Cardiac muscle cell (in vitro differentiated cells and primary cell): ENCODE results near the gene DNALI1. TPM values are rescaled to one million over a fixed set of nuclear protein-coding genes. Genes with fewer than 3 reads are reported as not detected.
A peak's percentile ranks its signal among the peaks of the same experiment; 100 is the strongest.

Experiments used
- DNase-seq, 2 donors: peaks; one replicate each; pipeline versions ENCODE4 v3.0.0 to v3.0.0-alpha.2; 2010 to 2017; ENCODE audit warnings: low read depth in 1 of 2, low spot score in 1 of 2
- H3K27ac ChIP-seq: fragments of 200-600 bp; sonication (generic); 2 replicates; pipeline ENCODE4 v1.5.1; 2016
- H3K27me3 ChIP-seq: fragments of 200-600 bp; sonication (generic); 2 replicates; pipeline ENCODE4 v1.6.0; 2016; ENCODE audit warnings: control low read depth
- H3K36me3 ChIP-seq: fragments of 200-600 bp; sonication (generic); 2 replicates; pipeline ENCODE4 v1.5.1; 2016; ENCODE audit warnings: control low read depth
- H3K4me1 ChIP-seq: fragments of 200-600 bp; sonication (generic); 2 replicates; pipeline ENCODE4 v1.8.1; 2017; ENCODE audit warnings: low read depth, mild to moderate bottlenecking, mixed run types
- H3K4me3 ChIP-seq: fragments of 200-600 bp; sonication (generic); 2 replicates; pipeline ENCODE4 v1.5.1; 2016; ENCODE audit warnings: mild to moderate bottlenecking
- H3K9me3 ChIP-seq: fragments of 200-600 bp; sonication (generic); 2 replicates; pipeline ENCODE4 v1.5.1; 2017; ENCODE audit warnings: low read depth, mild to moderate bottlenecking, control low read depth
- polyA plus RNA-seq: library from polyadenylated mRNA; unstranded; fragments of >200 nt; fragmentation: Nextera tagmentation; extraction: Ambion mirVana; gene quantifications from 2 replicates; pipeline ENCODE4 v1.2.1, GENCODE V29; 2016
- total RNA-seq: library from RNA; depleted of rRNA; stranded (reverse); fragments of >200 nt; gene quantifications from 2 replicates; pipeline ENCODE4 v1.2.3, GENCODE V29; 2016
- TF ChIP-seq, protein P1 (sequence below): IDR thresholded peaks from 2 replicates; pipeline ENCODE4 v1.5.1; 2012; ENCODE audit warnings: low read depth, mild to moderate bottlenecking, low read length

Gene DNALI1
- total and polyA plus RNA-seq, 2 experiments from 2014 or later = 17.8 to 43.2 TPM

- DNase-seq = no peak
- Histone ChIP-seq H3K27me3 (no peaks in the 10 kb centered on the region), H3K4me3 (no peak overlapping the region), H3K4me1 (no peaks in the 10 kb centered on the region), H3K9me3 (no peaks in the 10 kb centered on the region), H3K27ac (peak overlapping the region; percentile 26), H3K36me3 (peaks cover 60% of the 10 kb centered on the region)
- TF ChIP-seq, protein P1, sequence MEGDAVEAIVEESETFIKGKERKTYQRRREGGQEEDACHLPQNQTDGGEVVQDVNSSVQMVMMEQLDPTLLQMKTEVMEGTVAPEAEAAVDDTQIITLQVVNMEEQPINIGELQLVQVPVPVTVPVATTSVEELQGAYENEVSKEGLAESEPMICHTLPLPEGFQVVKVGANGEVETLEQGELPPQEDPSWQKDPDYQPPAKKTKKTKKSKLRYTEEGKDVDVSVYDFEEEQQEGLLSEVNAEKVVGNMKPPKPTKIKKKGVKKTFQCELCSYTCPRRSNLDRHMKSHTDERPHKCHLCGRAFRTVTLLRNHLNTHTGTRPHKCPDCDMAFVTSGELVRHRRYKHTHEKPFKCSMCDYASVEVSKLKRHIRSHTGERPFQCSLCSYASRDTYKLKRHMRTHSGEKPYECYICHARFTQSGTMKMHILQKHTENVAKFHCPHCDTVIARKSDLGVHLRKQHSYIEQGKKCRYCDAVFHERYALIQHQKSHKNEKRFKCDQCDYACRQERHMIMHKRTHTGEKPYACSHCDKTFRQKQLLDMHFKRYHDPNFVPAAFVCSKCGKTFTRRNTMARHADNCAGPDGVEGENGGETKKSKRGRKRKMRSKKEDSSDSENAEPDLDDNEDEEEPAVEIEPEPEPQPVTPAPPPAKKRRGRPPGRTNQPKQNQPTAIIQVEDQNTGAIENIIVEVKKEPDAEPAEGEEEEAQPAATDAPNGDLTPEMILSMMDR = no peak
Observed at GRCh38 chr1:37588939-37589338, 32.2 kb downstream of the DNALI1 start.

- H3K4me1 ChIP-seq = peaks cover 5% of the 10 kb centered on the region
- TF ChIP-seq, protein P1 = no peak
Observed at GRCh38 chr1:37593726-37594125, 37.0 kb downstream of the DNALI1 start.

DNA sequence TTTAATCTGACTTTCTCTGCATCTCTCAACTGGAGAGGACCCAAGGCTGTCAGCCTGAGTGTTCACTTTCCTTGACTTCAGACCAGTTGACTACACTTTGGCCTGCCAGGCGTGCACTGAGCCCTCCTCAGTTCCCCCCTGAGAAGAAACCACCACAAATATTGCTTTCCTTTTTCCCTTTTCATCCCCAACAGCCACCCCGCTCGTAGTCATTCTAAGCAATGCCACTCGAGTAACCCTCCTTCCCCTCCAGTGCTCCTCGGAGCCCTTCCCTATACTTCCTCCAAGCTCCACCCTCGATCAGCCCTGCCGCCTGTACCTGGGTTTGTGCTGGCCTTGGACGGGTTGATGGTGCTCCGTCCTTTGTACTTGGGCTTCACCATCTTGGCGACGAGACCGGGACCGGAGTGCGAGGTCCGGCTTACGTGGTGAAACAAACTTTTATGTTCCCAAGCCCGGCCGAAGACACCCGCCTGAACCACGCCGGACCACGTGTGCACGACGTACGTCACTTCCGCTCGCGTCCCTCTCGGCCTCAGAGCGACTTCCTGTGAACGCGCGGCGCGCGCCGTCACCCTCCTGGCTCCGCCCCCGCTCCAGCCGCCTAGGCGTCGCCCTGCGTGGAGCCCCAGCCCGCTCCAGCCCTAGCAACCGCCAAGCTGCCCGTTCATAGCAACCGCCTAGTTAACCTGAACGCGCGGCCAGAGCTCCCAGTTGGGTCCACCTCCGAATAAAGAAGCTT, 38.9 kb downstream of the DNALI1 start, which contains the start of gene GNL2:
Gene GNL2 (minus strand): TSS at position 498 of the 742 bp plus-strand sequence. CDS start 115 bp downstream, at position 383.
- Histone ChIP-seq H3K9me3 (no peaks in the 10 kb centered on the region), H3K4me3 (peak within 1 kb of the TSS; percentile 62), H3K27ac (peak within 1 kb of the TSS; percentile 83), H3K27me3 (peaks cover 25% of the 10 kb centered on the region), H3K4me1 (peaks cover 5% of the 10 kb centered on the region), H3K36me3 (peaks cover 15% of the 10 kb centered on the region)
- TF ChIP-seq, protein P1 = no peak
- DNase-seq = peak; percentile 97 to 99

More at GRCh38 chr1:37593726-37594125, 37.0 kb downstream of the DNALI1 start:
- no peak for DNase-seq
- Histone ChIP-seq H3K27ac (no peak overlapping the region), H3K9me3 (no peaks in the 10 kb centered on the region), H3K27me3 (peaks cover 12% of the 10 kb centered on the region), H3K36me3 (peaks cover 32% of the 10 kb centered on the region), H3K4me3 (no peak overlapping the region)

DNA sequence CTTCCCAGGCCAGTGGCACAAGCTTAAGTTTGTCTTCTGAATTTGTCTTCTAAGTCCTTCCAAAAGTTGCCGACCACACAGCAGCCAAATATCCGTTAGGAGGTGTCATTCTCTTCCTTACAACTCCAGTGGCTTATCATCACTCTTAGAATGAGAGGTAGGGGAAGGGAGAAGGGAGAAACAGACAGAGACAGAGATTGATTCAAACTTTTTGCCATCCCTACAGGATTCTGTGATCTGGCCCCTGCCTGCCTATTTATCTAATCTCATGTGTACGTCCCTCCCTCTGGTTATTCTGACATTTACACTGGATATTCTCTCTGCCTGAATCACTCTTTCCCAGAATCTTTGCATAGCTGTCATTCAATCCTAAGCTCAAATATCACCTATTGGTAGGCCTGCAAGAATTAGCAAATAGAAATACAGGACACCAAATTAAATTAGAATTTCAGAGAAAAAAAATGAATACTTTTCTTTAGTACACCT, 39.5 kb downstream of the DNALI1 start:
- TF ChIP-seq, protein P1 = no peak
- Histone ChIP-seq H3K27ac (no peak overlapping the region), H3K27me3 (peaks cover 30% of the 10 kb centered on the region)

GRCh38 chr1:37599940-37600339, 43.2 kb downstream of the DNALI1 start:
- H3K9me3 ChIP-seq = no peaks in the 10 kb centered on the region
- no peak for DNase-seq
- TF ChIP-seq, protein P1 = no peak
- peaks cover 43% of the 10 kb centered on the region for H3K27me3 ChIP-seq
- H3K4me3 ChIP-seq = no peak overlapping the region
- no peak overlapping the region for H3K27ac ChIP-seq
- peaks cover 1% of the 10 kb centered on the region for H3K4me1 ChIP-seq
- no peaks in the 10 kb centered on the region for H3K36me3 ChIP-seq

More for the DNA sequence above, 39.5 kb downstream of the DNALI1 start:
- H3K36me3 ChIP-seq = peaks cover 13% of the 10 kb centered on the region
- no peak for DNase-seq
- H3K4me3 ChIP-seq = peak overlapping the region; percentile 62
- no peaks in the 10 kb centered on the region for H3K9me3 ChIP-seq
- H3K4me1 ChIP-seq = peaks cover 5% of the 10 kb centered on the region
